ENCODE measurements around the gene ADD3. TPM values are rescaled to one million over a fixed set of nuclear protein-coding genes. Genes with fewer than 3 reads are reported as not detected.

ADD3 gene
- total RNA-seq, 2 experiments from 2014 or later = 85.2 to 85.8 TPM

GRCh38 chr10:110181911-110182310 is 174.1 kb downstream of the ADD3 start:
- CTCF ChIA-PET = interaction anchor here (1.0 to 1.4 kb wide), 3 partner anchors 26 to 99 kb away, joined by 3 to 4 read pairs (median 3); no protein-coding TSS in a partner anchor
- Mint-ChIP-seq H3K27me3 (ENCODE audit: low read depth) (peaks cover 13% of the 10 kb centered on the region), H3K4me1 (ENCODE audit: low read depth) (no peaks in the 10 kb centered on the region), H3K27ac (no peak overlapping the region), H3K36me3 (ENCODE audit: low read depth) (no peaks in the 10 kb centered on the region), H3K4me3 (no peak overlapping the region), H3K9me3 (no peaks in the 10 kb centered on the region)
- intact Hi-C loops (cut with micrococcal nuclease) = no loop called here
- no peak for DNase-seq

GRCh38 chr10:110184398-110184797 is 176.6 kb downstream of the ADD3 start:
- DNase-seq = no peak
- Mint-ChIP-seq H3K4me3 (no peak overlapping the region), H3K4me1 (ENCODE audit: low read depth) (no peaks in the 10 kb centered on the region), H3K27me3 (ENCODE audit: low read depth) (no peaks in the 10 kb centered on the region), H3K36me3 (ENCODE audit: low read depth) (no peaks in the 10 kb centered on the region), H3K9me3 (no peaks in the 10 kb centered on the region), H3K27ac (no peak overlapping the region)
- intact Hi-C loops (cut with micrococcal nuclease) = no loop called here
- CTCF ChIA-PET = no interaction called here

Other genes starting within 250 kb of the ADD3 start
- 10 to 100 TPM; 52.2 to 52.6 TPM for gene XPNPEP1, start 84.5 kb upstream of the ADD3 start, total RNA-seq
- 10 to 100 TPM; 24.4 to 27.5 TPM for gene MXI1, start 199.6 kb downstream of the ADD3 start, total RNA-seq

Measured in activated naive CD4-positive, alpha-beta T cell treated with anti-CD3 and anti-CD28 coated beads for 36 hours (primary cell).